ENCODE measurements around the gene FALEC. TPM values are rescaled to one million over a fixed set of nuclear protein-coding genes. Genes with fewer than 3 reads are reported as not detected.

Gene FALEC
- total RNA-seq, 1 donor from 2014 or later: not detected

GRCh38 chr1:150535511-150536287, 20.1 kb downstream of the FALEC start:
- ATAC-seq: no peak
- no peak for DNase-seq (ENCODE audit: missing footprints)
- intact Hi-C loops (cut with DNase I): no loop called here

- DNase-seq (ENCODE audit: missing footprints) (no peak), ATAC-seq (no peak)
- intact Hi-C loops (cut with DNase I): no loop called here
Observed at GRCh38 chr1:150536836-150537731, 21.5 kb downstream of the FALEC start.

- intact Hi-C loops (cut with DNase I): no loop called here
- ATAC-seq: no peak
- DNase-seq (ENCODE audit: missing footprints): peak; percentile 68
Observed at GRCh38 chr1:150537732-150538684, 22.5 kb downstream of the FALEC start.

GRCh38 chr1:150543500-150544143, 28.1 kb downstream of the FALEC start:
- ATAC-seq: peak; percentile 81
- intact Hi-C loops (cut with DNase I): no loop called here
- DNase-seq (ENCODE audit: missing footprints): no peak

GRCh38 chr1:150544204-150544603, 28.7 kb downstream of the FALEC start:
- intact Hi-C loops (cut with DNase I): no loop called here
- DNase-seq (ENCODE audit: missing footprints) (no peak), ATAC-seq (peak; percentile 32)

- ATAC-seq (no peak), DNase-seq (ENCODE audit: missing footprints) (no peak)
- intact Hi-C loops (cut with DNase I): no loop called here
Observed at GRCh38 chr1:150545486-150546032, 30.0 kb downstream of the FALEC start.

GRCh38 chr1:150546294-150546937, 30.9 kb downstream of the FALEC start:
- ATAC-seq: no peak
- DNase-seq (ENCODE audit: missing footprints): no peak
- intact Hi-C loops (cut with DNase I): no loop called here

GRCh38 chr1:150548324-150548631, 32.7 kb downstream of the FALEC start:
- intact Hi-C loops (cut with DNase I): no loop called here
- ATAC-seq (no peak), DNase-seq (ENCODE audit: missing footprints) (no peak)

- ATAC-seq (peak; percentile 46), DNase-seq (ENCODE audit: missing footprints) (peak; percentile 86)
- intact Hi-C loops (cut with DNase I): no loop called here
Observed at GRCh38 chr1:150548632-150549495, 33.3 kb downstream of the FALEC start, which contains the start of gene ADAMTSL4. Gene ADAMTSL4 (plus strand): TSS chr1:150549408. CDS start chr1:150552289, 2,881 bp downstream.

- intact Hi-C loops (cut with DNase I): no loop called here
- DNase-seq (ENCODE audit: missing footprints): no peak
- ATAC-seq: peak; percentile 6
Observed at GRCh38 chr1:150549496-150550221, 34.1 kb downstream of the FALEC start.

- ATAC-seq: peak; percentile 38
- intact Hi-C loops (cut with DNase I): no loop called here
- no peak for DNase-seq (ENCODE audit: missing footprints)
Observed at GRCh38 chr1:150550222-150551050, 34.9 kb downstream of the FALEC start.

GRCh38 chr1:150551051-150551783, 35.7 kb downstream of the FALEC start:
- DNase-seq (ENCODE audit: missing footprints) (peak; percentile 34), ATAC-seq (no peak)
- intact Hi-C loops (cut with DNase I): no loop called here

- DNase-seq (ENCODE audit: missing footprints): no peak
- intact Hi-C loops (cut with DNase I): no loop called here
- no peak for ATAC-seq
Observed at GRCh38 chr1:150551784-150552127, 36.2 kb downstream of the FALEC start.

GRCh38 chr1:150552128-150552910, 36.8 kb downstream of the FALEC start:
- intact Hi-C loops (cut with DNase I): no loop called here
- ATAC-seq: peak; percentile 68
- peak; percentile 94 for DNase-seq (ENCODE audit: missing footprints)

Data from Right ventricle myocardium inferior (tissue), 1 donor.